Pons (tissue), 1 donor: ENCODE results near the gene STKLD1.
"Not testable (repeated sequence)": the region's sequence is repeated elsewhere in the genome, so short reads cannot be mapped to it uniquely, and the experiment has no call there.

Experiments
- DNase-seq: peaks from one replicate; pipeline ENCODE4 v3.0.0-alpha.2; 2016; ENCODE audit warnings: low spot score

The STKLD1 gene

DNA sequence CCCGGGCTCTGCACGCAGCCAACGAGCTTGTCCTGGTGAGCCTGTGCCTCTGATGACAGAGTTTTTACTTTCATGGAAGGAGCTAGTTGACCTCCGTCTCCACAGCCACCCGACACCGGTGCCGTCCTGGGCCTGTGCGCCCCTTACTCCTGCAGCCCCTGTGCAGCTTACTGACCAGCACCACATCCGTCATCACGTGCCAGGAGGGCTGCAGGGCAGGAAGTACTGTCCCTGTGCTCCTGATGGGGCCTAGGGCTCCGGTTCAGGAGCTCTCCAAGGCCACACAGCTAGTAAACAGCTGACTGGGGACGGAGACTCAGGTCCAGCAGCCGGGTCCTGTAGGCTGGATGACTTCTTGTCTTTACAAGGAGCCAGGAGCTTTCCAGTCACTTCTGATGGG lies 10.2 kb downstream of the STKLD1 start:
- no peak for DNase-seq

- no peak for DNase-seq
These were observed 11.5 kb downstream of the STKLD1 start for GRCh38 chr9:133387680-133388079.

GRCh38 chr9:133389025-133389557 lies 12.9 kb downstream of the STKLD1 start:
- no peak for DNase-seq

GRCh38 chr9:133389562-133389961 lies 13.4 kb downstream of the STKLD1 start:
- DNase-seq, result no peak

DNA sequence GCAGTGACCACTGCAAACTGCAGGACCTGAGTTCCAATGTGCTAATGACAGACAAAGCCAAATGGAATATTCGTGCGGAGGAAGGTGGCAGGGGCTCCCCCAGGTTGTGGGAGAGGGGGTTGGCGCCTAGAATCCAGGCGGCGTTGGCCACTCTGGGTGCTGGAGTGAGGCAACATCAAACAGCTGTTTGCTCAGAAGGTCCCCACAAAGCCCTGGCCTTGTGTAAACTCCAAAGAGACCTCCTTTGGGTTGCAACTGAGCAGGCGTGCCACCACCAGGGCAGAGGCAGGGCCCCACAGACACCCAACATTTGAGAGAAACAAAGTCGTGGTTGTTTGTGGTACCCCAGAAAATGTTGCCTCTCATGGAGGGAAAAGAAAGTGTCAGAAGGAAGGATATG lies 14.5 kb downstream of the STKLD1 start:
- no peak for DNase-seq

- not testable (repeated sequence) for DNase-seq
These were observed 15.3 kb downstream of the STKLD1 start for GRCh38 chr9:133391449-133391848.

- not testable (repeated sequence) for DNase-seq
These were observed 16.1 kb downstream of the STKLD1 start for GRCh38 chr9:133392308-133392707.

DNA sequence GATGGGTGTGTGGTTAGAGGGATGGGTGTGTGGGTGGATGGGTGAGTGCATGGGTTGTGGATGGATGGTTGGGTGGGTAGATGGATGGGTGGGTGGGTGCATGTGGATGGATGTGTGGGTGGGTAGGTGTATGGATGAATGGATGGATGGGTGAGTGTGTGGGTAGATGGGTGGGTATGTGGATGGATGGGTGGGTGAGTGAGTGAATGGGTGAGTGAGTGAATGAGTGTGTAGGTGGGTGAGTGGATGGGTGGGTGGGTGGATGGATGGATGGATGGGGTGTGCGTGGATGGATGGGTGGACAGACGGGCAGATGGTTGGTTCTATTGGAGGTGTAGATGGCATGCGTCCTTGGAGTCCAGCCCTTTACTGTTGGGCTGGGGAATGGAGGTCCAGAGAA lies 17.2 kb downstream of the STKLD1 start:
- no peak for DNase-seq

DNA sequence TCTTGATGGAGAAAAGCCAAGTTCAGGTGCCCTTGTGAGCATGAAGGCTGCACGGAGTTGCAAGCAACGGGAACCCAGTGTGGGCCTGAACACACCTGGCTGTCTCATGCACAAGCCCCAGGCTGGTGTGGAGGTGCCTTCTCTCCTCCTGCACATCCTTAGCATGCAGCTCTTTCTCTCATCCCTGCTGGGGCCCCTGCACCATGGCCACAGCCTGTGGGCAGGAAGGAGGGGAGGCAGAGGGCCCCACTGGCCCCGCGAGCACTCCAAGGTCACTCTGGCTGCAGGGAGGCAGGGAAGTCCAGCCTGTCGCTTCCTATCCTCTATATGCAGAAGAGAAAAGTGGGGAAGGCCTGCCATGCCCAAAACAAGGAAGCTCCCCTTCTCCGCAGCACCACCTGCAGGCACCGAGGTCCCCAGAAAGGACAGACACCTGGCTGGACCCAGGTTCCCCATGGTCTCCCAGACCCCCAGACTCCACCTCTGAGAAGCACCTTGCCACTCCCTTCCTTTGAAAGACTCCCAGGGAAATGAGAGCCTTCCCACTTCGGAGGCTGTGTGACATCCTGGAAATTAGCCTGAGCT lies 18.6 kb downstream of the STKLD1 start:
- no peak for DNase-seq

- DNase-seq, result no peak
These were observed 20.8 kb downstream of the STKLD1 start for GRCh38 chr9:133396952-133397351.

DNA sequence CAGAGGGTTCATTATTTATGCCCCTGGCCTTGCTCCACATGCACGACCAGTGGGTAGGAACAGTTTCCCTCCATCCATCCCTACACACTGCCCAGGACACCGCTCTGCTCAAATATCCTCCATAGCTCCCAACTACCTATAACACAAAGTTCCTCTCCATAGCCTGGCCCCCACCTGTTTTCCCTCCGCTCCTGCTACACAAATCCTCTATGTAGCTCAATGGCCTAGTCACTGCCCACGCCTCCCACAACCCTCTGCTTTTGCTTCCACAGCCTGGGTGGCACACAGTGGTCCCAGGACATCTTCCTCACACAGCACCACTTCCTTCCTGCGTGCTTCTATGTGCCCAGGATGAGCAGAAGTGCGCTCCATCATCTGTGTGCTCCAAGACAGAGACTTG lies 21.2 kb downstream of the STKLD1 start:
- DNase-seq, result no peak

- no peak for DNase-seq
These were observed 21.7 kb downstream of the STKLD1 start for GRCh38 chr9:133397895-133398294.

- no peak for DNase-seq
These were observed 24.1 kb downstream of the STKLD1 start for GRCh38 chr9:133400292-133400691.

GRCh38 chr9:133401588-133401987 lies 25.4 kb downstream of the STKLD1 start:
- no peak for DNase-seq

DNA sequence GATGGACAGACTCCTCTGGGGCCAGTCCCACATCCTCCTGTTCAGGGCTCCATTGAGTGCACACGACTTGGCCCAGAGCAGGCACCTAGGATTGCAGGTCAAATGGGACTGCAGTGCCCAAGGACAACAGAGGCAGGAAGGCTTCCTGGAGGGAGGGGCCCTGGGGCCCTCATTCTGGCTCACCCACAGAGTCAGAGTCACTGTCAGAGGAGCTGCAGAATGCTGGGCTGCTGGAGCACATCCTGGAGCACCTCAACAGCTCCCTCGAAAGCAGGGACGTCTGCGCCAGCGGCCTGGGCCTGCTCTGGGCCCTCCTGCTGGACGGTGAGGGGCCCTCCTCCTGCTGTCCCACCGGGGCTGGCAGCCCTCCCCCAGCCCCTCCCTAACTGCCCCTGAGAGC lies 26.5 kb downstream of the STKLD1 start:
- no peak for DNase-seq

DNA sequence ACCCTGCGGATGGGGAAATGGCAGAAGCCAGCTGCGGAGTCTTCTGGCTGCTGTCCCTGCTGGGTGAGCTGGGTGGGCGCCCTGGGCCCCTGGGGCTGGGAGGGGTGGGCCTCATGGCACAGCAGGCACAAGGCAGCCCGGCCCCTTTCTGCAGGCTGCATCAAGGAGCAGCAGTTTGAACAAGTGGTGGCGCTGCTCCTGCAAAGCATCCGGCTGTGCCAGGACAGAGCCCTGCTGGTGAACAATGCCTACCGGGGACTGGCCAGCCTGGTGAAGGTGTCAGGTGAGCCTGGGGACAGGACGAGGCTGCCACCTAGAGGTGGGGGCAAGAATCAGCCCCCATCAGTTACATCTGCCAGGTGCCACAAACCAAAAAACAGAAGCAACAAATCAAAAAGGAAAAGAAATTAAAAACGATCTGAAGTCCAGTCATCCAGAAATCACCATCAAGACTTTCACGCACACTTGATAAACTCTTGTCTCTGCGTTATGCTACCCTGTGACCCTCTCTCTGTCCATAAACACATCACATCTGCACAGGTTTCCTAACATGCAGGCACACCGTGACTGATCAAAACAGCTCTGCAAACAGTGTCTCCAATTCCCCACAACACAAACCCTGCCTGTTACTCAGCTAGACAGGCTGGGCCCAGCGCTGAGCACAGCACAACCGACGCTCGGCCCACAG lies 27.7 kb downstream of the STKLD1 start:
- no peak for DNase-seq

DNA sequence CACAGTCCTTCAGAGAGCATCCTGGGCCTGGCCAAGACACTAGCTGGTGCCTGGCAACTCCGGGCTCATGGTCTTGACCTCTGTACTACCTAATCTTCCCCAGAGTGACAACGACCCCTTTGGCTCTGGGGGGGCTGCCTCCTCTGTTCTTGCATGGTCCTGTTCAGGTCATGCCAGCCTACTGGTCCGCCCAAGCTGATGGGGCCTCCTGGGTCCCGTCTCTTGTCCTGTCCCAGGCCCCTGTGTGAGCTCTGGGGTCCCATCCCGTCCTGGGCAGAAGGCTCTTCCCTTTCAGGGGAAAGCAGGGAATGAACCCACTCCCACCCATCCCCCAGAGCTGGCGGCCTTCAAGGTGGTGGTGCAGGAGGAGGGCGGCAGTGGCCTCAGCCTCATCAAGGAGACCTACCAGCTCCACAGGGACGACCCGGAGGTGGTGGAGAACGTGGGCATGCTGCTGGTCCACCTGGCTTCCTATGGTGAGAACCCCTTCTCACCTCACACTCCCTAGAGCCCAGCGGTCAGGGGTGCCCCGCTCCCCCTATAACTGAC lies 28.4 kb downstream of the STKLD1 start:
- DNase-seq, result no peak

GRCh38 chr9:133405508-133406438 lies 29.6 kb downstream of the STKLD1 start:
- DNase-seq, result no peak

DNA sequence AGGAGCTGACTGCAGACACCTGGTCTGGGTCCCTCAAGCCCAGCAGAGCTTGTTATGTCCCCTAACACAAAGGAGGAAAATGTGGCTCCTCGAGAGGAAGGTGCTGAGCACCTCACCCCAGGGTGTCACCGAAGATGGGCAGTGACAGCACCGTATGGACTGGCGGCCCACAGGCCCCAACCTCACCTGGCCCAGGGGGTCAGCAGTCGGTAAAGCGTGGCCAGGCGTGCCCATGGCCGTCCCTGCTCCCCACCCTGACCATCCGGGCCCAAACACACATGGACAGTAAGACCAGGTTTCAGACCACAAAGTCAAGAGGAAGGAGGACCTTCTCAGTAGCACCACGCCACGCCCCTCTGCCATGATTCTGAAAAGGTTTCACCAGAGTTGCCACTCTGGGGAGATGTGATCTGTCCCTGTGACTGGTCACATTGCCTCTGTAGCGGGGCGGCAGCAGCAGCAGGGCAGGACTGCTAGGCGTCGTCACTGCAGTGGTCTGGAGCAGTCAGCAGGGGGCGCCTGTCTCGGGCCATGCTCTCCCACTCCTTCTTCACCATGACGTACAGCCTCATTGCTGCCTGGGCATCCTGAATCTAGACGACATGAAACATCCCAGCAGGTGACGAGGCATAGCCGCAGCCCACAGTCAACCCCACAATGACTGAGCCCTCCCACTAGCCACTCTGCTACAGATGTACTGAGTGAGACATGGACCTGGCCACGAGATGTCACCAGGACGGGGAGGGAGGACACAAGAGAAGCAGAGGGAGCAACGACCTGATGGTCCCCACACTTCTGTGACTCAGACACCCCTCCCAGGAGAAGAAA lies 30.5 kb downstream of the STKLD1 start:
- DNase-seq, result peak; percentile 57

DNA sequence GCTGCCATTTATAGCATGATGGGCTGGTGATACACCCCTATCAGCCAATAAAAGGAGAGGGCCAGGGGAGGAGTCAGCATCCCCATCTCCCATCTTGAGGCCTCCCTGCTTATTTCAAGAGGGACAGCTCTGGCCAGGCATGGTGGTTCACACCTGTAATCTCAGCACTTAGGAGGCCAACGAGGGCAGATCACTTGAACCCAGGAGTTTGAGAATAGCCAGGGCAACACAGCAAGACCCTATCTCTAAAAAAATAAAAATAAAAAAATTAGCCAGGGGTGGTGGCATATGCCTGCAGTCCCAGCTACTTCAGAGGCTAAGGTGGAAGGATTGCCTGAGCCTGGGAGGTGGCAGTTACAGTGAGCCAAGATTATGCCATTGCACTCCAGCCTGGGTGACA lies 31.9 kb downstream of the STKLD1 start:
- DNase-seq, result no peak

DNA sequence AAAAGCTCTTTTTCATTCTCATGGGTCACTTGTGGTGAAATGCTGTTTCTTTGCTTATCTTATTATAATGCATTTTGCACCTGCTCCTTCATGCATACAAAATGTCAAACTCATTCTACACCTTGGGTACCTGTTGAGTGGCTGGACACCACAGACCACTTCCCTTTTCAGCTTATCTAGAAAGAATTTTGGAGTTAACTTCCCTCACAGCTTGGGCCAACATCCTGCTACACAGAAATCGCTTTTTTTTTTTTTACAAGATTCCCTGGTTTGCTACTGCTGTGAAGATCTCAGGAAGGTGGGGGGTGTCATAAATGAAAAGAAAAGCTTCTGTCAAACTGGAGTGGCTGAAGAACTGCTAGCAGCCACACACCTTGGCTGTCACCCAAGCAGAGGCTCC lies 39.0 kb downstream of the STKLD1 start:
- DNase-seq, result no peak
